GM12891 (cell line): ENCODE measurements around the gene PTMA.

ENCODE experiments used
- POLR2A ChIP-seq: IDR thresholded peaks from 2 replicates; pipeline ENCODE4 v1.6.1; 2011; ENCODE audit warnings: low read depth, low read length, control low read depth
- POLR2AphosphoS5 ChIP-seq: IDR thresholded peaks from 2 replicates; pipeline ENCODE4 v1.6.1; 2011; ENCODE audit warnings: low read depth, low read length, control low read depth

GRCh38 chr2:231696004-231696367 lies 12.3 kb upstream of the PTMA start:
- TF ChIP-seq POLR2A (no peak), POLR2AphosphoS5 (no peak)
